Testis (tissue), 3 donors: ENCODE results near the gene DAZAP1. TPM values are rescaled to one million over a fixed set of nuclear protein-coding genes. Genes with fewer than 3 reads are reported as not detected.

Experiments used
- DNase-seq: peaks from one replicate; pipeline ENCODE4 v3.0.0-alpha.2; 2019
- H3K27ac ChIP-seq, 2 donors: fragments of 200-600 bp; sonication (generic); one replicate each; pipeline ENCODE4 v1.5.1; 2019
- H3K27me3 ChIP-seq: fragments of 200-600 bp; sonication (generic); one replicate; pipeline ENCODE4 v1.5.1; 2019
- H3K36me3 ChIP-seq: fragments of 200-600 bp; sonication (generic); one replicate; pipeline ENCODE4 v1.5.1; 2017; ENCODE audit warnings: low read depth; ENCODE audit errors: missing control alignments
- H3K4me1 ChIP-seq: fragments of 200-600 bp; sonication (generic); one replicate; pipeline ENCODE4 v1.5.1; 2019
- H3K4me3 ChIP-seq, 2 donors: fragments of 200-600 bp; sonication (generic); one replicate each; pipeline ENCODE4 v1.5.1; 2017 to 2019
- H3K9me3 ChIP-seq: fragments of 200-600 bp; sonication (generic); one replicate; pipeline ENCODE4 v1.5.1; 2017
- CTCF ChIP-seq, 3 experiments: fragments of 450-650 bp in 2 of 3; fragments of 200-600 bp in 1 of 3; sonication (generic) in 1 of 3; IDR thresholded peaks; one replicate each; pipeline ENCODE4 v1.5.1; 2016 to 2019; ENCODE audit warnings: antibody characterized with exemption in 3 of 3, mild to moderate bottlenecking in 2 of 3, moderate library complexity in 1 of 3
- POLR2A ChIP-seq: fragments of 450-650 bp; IDR thresholded peaks from one replicate; pipeline ENCODE4 v1.6.1; 2017; ENCODE audit warnings: antibody characterized with exemption, mild to moderate bottlenecking, moderate library complexity
- WGBS, 2 donors: methylation state at CpG; one replicate each; pipeline ENCODE4 v1.1.5; 2018; 5-methylcytosine and 5-hydroxymethylcytosine counted together
- intact Hi-C: fragments of 100-400 bp; cut with DNase I; formaldehyde crosslinking; loops from one replicate; pipeline ENCODE4 v1.15.1; 2023; ENCODE audit warnings: low total_unique reads
- polyA plus RNA-seq: library from polyadenylated mRNA; stranded (reverse); fragments of 350-450 nt; fragmentation: Illumina TruSeq; extraction: RNeasy Lipid Tissue Mini Kit (QIAGEN cat#74804); gene quantifications from one replicate; pipeline ENCODE4 v1.2.3, GENCODE V29; 2014; ENCODE audit warnings: low read depth, low replicate concordance; ENCODE audit not compliant: insufficient read depth
- total RNA-seq, 2 donors: library from RNA; depleted of rRNA; stranded (reverse); fragments of >200 nt; gene quantifications; one replicate each; pipeline ENCODE4 v1.2.3, GENCODE V29; 2016

The DAZAP1 gene
- total and polyA plus RNA-seq, 3 donors from 2014 or later: 97.9 to 215 (median 99.6) TPM

- H3K27ac ChIP-seq: no peak overlapping the region
- 88 to 90% methylated on average over 17 to 24 of the region's 24 CpGs for WGBS, 2 donors
- peaks cover 18% of the 10 kb centered on the region for H3K4me1 ChIP-seq
- no peak overlapping the region for H3K4me3 ChIP-seq
- no peaks in the 10 kb centered on the region for H3K36me3 ChIP-seq
- H3K9me3 ChIP-seq: no peaks in the 10 kb centered on the region
- no peak for TF ChIP-seq POLR2A
- TF ChIP-seq CTCF (IDR thresholded peaks at IDR 0.05): no peak
- intact Hi-C loops: no loop called here
- no peaks in the 10 kb centered on the region for H3K27me3 ChIP-seq
- DNase-seq: no peak
Observed at GRCh38 chr19:1431759-1432506, 24.5 kb downstream of the DAZAP1 start.

- Histone ChIP-seq H3K36me3 (no peaks in the 10 kb centered on the region), H3K9me3 (no peaks in the 10 kb centered on the region), H3K4me1 (peaks cover 18% of the 10 kb centered on the region), H3K4me3 (no peak overlapping the region), H3K27ac (no peak overlapping the region), H3K27me3 (no peaks in the 10 kb centered on the region)
- no peak for DNase-seq
- intact Hi-C loops: no loop called here
- 91 to 94% methylated on average over 14 to 16 of the region's 16 CpGs for WGBS, 2 donors
- TF ChIP-seq POLR2A (no peak), CTCF (IDR thresholded peaks at IDR 0.05) (no peak)
Observed at GRCh38 chr19:1432507-1432887, 25.1 kb downstream of the DAZAP1 start.

- Histone ChIP-seq H3K27ac (no peak overlapping the region), H3K27me3 (no peaks in the 10 kb centered on the region), H3K4me3 (no peak overlapping the region), H3K9me3 (no peaks in the 10 kb centered on the region), H3K4me1 (peaks cover 18% of the 10 kb centered on the region), H3K36me3 (no peaks in the 10 kb centered on the region)
- no peak for DNase-seq
- intact Hi-C loops: no loop called here
- 81 to 92% methylated on average over 14 to 33 of the region's 47 CpGs for WGBS, 2 donors
- TF ChIP-seq CTCF (IDR thresholded peaks at IDR 0.05) (no peak), POLR2A (no peak)
Observed at GRCh38 chr19:1433119-1434039, 26.0 kb downstream of the DAZAP1 start.

GRCh38 chr19:1434040-1434366, 26.6 kb downstream of the DAZAP1 start:
- DNase-seq: no peak
- intact Hi-C loops: no loop called here
- Histone ChIP-seq H3K36me3 (no peaks in the 10 kb centered on the region), H3K27me3 (no peaks in the 10 kb centered on the region), H3K9me3 (no peaks in the 10 kb centered on the region), H3K27ac (no peak overlapping the region), H3K4me1 (peaks cover 13% of the 10 kb centered on the region), H3K4me3 (no peak overlapping the region)
- 89 to 100% methylated on average over 4 to 14 of the region's 17 CpGs for WGBS, 2 donors
- TF ChIP-seq CTCF (IDR thresholded peaks at IDR 0.05) (no peak), POLR2A (no peak)
